Measurements from ENCODE around the gene REXO1.

REXO1 gene

DNA sequence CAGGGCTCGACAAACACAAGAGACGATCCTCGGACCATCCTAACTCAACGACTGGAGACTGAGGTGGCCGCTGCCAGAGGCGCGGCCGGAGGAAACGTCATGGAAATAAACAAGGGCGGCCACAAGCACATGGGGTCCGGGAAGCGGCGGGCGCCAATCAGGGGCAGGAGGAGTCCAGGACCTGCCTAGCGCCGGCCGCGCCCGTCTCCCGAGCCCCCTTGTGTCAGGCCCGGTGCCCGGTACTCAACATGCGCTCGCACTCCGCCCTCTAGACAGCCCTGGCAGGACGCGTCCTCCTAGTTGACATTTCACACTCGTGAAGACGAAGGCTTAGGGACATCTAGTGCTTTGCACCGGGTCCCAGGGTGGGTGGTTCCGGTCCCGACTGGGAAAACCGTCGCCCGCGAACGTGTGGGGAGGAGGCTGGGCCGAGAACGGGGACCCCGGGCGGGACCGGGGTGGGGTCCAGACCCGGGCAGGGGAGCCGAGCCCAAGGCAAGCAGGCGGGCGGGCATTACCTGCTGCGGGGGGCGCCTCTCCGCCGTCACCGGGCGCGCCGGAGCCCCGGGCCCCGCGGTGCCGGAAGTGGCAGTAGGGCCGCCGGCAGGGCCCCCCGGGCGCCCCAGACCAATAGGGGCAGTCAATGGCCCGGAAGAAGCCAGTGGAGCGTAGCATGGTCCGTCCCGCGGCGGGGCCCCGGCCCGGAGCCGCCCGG is 442 bp downstream of the REXO1 start:
- no peak for DNase-seq

DNA sequence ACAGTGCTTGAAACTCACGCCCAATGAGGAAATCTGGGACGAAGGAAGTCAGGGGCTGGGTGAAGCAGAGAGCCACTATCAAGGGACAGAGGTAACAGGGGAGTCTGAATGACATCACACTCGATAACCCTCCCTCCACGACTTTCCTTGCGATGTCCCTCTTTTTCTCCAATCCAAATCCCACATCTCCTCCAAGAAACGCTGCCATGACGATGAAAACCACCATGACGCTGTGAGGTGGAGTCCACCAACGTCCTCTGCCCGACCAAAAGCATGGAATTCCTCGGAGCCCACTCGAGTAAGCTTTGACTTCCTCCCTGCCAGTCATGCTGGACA is 967 bp downstream of the REXO1 start:
- DNase-seq, result no peak

- no peak for DNase-seq
Observed at GRCh38 chr19:1846517-1847204, 1.6 kb downstream of the REXO1 start.

DNA sequence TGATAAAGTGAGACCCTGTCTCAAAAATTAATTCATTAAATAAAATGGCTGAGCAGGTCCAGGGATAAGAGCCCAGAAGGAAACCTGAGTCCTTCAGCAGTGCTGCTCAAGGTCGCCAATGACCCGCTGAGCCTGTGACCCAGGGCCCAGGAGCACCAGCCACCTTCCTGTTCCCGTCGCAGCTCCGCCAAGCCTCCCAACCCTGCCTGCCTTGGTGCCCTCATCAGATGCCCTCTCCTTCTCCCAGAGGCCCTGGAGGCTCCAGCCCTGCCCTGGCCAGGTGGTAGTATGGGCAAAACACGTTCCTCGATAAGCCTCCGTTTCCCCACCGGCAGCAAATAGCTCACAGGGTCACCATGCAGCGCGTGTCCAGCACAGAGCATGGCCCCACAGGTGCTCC is 2.6 kb downstream of the REXO1 start:
- no peak for DNase-seq

DNA sequence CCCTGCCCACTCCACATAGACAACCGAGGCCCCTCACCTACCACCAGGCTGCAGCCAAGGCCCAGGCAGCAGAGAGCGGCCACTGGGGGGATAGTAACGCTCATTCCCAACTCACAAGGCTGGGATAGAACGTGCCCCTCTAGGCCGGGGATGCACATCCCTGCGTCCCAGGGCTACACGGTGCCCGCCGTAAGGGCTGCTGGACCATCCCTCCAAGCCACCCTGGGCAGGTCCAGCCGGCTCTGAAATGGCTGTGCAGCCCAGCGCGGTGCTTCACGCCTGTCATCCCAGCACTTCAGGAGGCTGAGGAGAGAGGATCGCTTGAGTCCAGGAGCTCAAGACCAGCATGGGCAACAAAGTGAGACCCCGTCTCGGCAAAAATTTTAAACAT is 3.2 kb downstream of the REXO1 start:
- DNase-seq, result no peak

DNA sequence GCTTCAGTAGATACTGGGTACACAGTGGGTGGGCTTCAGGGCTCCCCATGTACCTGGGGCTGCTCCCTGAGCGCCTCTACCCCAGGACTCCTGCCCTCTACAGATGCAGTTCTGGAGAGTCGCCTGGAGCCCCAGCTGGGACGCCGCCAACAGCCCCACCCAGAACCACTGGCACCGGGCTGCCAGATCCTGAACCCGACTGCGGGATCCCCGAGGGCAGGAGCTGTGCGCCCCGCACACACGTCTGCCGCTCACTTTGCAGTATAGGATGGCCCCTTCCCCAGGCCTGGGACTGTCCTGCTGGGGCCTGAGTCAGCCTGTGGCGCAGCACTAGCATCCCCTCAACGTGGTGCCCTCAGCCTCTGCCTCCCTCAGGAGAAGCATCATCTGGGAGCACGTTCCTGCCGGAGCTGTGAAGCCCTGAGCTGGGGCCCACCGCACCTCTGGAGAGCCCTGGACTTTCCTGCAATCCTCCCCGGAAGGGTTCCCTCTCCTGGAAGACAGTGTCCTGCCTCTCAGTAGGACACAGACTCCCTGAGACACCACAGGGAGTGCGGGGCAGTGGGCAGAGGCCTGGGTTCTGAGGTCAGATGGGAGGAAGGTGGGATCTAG is 3.7 kb downstream of the REXO1 start:
- DNase-seq, result no peak

- DNase-seq, result no peak
Observed at GRCh38 chr19:1843646-1844394, 4.5 kb downstream of the REXO1 start.

- DNase-seq, result no peak
Observed at GRCh38 chr19:1843116-1843515, 5.2 kb downstream of the REXO1 start.

GRCh38 chr19:1841209-1841924 is 6.9 kb downstream of the REXO1 start:
- no peak for DNase-seq

GRCh38 chr19:1840541-1841115 is 7.7 kb downstream of the REXO1 start:
- DNase-seq, result no peak

DNA sequence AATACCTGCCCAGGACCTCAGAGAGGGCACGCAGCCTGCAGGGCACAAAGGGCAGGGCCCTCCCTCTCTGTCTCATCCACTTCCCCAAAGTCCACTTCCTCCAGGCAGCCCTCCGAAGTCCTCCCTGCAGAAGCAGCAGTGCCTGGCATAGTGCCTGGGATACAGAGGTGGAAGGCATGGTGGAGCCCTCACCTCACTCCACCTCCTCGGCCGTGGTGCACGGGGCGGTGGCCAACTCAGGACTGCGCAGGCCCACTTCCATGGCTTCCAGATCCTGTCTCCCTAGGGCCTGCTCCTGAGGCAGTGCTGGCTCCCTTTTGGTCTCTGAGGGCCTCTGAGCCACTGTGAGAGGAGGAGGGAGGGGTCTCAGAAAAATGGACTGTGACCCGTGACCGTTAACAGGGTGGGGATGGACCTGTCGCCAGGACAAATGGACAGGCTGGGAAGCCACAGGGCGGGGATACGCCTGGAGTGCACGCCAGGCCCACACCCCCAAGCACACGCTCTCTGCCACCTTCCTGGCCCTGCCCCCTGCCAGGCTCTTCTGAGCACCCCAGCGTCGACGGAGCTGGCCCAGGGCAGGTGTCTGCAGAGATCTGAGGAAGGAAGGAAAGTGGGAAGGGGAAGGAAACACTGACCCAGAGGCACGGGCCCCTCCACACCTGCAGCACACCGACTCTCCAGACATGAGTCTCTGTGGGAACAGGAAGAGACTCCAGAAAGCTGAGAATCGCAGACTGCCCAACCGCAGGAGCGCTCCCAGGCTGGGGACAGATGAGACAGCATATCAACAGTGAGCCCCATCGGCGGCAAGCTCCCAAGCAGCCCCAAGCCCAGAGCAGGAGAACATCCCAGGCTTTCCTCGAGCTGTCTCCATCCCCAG is 8.4 kb downstream of the REXO1 start:
- no peak for DNase-seq

- DNase-seq, result no peak
Observed at GRCh38 chr19:1837625-1838105, 10.6 kb downstream of the REXO1 start.

- DNase-seq, result no peak
Observed at GRCh38 chr19:1837222-1837565, 11.1 kb downstream of the REXO1 start.

GRCh38 chr19:1836458-1837221 is 11.6 kb downstream of the REXO1 start:
- no peak for DNase-seq

- DNase-seq, result no peak
Observed at GRCh38 chr19:1833540-1833939, 14.7 kb downstream of the REXO1 start.

GRCh38 chr19:1832046-1832663 is 16.1 kb downstream of the REXO1 start:
- DNase-seq, result no peak

- DNase-seq, result no peak
Observed at GRCh38 chr19:1830978-1831377, 17.3 kb downstream of the REXO1 start.

GRCh38 chr19:1830568-1830967 is 17.7 kb downstream of the REXO1 start:
- no peak for DNase-seq

DNA sequence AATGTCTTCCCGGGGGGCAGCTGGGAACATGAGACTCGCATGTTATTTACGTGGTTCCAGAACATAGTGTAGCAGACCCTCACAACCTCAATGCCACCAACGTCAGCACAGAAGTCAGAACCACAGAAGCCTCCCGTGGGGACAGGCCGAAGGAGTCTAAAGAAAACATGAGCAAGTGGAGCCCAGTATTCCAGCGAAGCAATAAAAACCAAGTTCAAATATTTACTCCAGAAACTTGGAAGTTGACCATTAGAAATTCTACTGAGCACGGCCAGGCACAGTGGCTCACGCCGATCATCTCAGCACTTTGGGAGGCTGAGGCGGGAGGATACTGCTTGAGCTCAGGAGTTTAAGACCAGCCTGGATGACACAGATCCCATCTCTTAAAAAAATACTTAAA is 18.3 kb downstream of the REXO1 start:
- DNase-seq, result no peak
